Liver (tissue), 9 donors: ENCODE results near the gene TUBB1. TPM values are rescaled to one million over a fixed set of nuclear protein-coding genes. Genes with fewer than 3 reads are reported as not detected.

Experiments used
- DNase-seq: peaks from one replicate; pipeline ENCODE4 v3.0.0-alpha.2; 2017; ENCODE audit warnings: low spot score
- H3K27ac ChIP-seq, 2 donors: one replicate each; pipeline ENCODE4 v1.7.0; 2013; ENCODE audit warnings: inconsistent platforms in 2 of 2, low read length in 2 of 2, control low read depth in 1 of 2, low read depth in 1 of 2, mild to moderate bottlenecking in 1 of 2
- H3K27me3 ChIP-seq, 4 donors: one replicate each; pipeline versions ENCODE4 v1.6.1 to v1.7.0; 2013; ENCODE audit warnings: low read length in 3 of 4, inconsistent platforms in 1 of 4, mild to moderate bottlenecking in 1 of 4, moderate library complexity in 1 of 4; ENCODE audit not compliant: control insufficient read depth in 4 of 4, insufficient read depth in 4 of 4
- H3K36me3 ChIP-seq, 4 donors: one replicate each; pipeline versions ENCODE4 v1.6.1 to v1.7.0; 2013; ENCODE audit warnings: low read length in 3 of 4, mild to moderate bottlenecking in 3 of 4, low read depth in 1 of 4, moderate library complexity in 1 of 4; ENCODE audit not compliant: control insufficient read depth in 4 of 4, insufficient read depth in 3 of 4
- H3K4me1 ChIP-seq, 4 donors: one replicate each; pipeline versions ENCODE4 v1.6.1 to v1.7.0; 2013; ENCODE audit warnings: low read length in 3 of 4, mild to moderate bottlenecking in 3 of 4, moderate library complexity in 1 of 4; ENCODE audit not compliant: control insufficient read depth in 4 of 4, insufficient read depth in 4 of 4
- H3K4me3 ChIP-seq, 3 donors: one replicate each; pipeline versions ENCODE4 v1.6.1 to v1.7.0; 2013; ENCODE audit warnings: low read length in 3 of 3, control low read depth in 1 of 3, low read depth in 1 of 3, mild to moderate bottlenecking in 1 of 3
- H3K9ac ChIP-seq, 2 donors: one replicate each; pipeline ENCODE4 v1.7.0; 2013; ENCODE audit warnings: low read length in 2 of 2, mild to moderate bottlenecking in 2 of 2, moderate library complexity in 2 of 2, control low read depth in 1 of 2, low read depth in 1 of 2
- H3K9me3 ChIP-seq, 4 donors: one replicate each; pipeline versions ENCODE4 v1.6.1 to v1.7.0; 2013; ENCODE audit warnings: low read length in 3 of 4; ENCODE audit not compliant: control insufficient read depth in 4 of 4
- ATF3 ChIP-seq: IDR thresholded peaks from 2 replicates; pipeline ENCODE4 v1.6.1; 2016; ENCODE audit warnings: antibody characterized with exemption
- CTCF ChIP-seq: fragments of 150-350 bp; IDR thresholded peaks from 2 replicates; pipeline ENCODE4 v1.5.1; 2017; ENCODE audit warnings: improper control_type of control experiment, low read depth, low read length; ENCODE audit not compliant: missing input control
- EGR1 ChIP-seq, 2 donors: IDR thresholded peaks; 2 replicates each; pipeline ENCODE4 v1.6.1; 2016 to 2018; ENCODE audit warnings: antibody characterized with exemption in 2 of 2, low read depth in 2 of 2
- FOXA1 ChIP-seq: IDR thresholded peaks from 2 replicates; pipeline ENCODE4 v1.6.1; 2016; ENCODE audit warnings: antibody characterized with exemption
- FOXA2 ChIP-seq: IDR thresholded peaks from 2 replicates; pipeline ENCODE4 v1.6.1; 2016; ENCODE audit warnings: antibody characterized with exemption
- GABPA ChIP-seq, 2 donors: IDR thresholded peaks in 1 of 2; conservative IDR thresholded peaks in 1 of 2; 2 replicates each; pipeline ENCODE4 v1.6.1; 2016; ENCODE audit warnings: antibody characterized with exemption in 2 of 2, mild to moderate bottlenecking in 1 of 2, moderate library complexity in 1 of 2
- HNF4A ChIP-seq, 2 donors: conservative IDR thresholded peaks; 2 replicates each; pipeline ENCODE4 v1.6.1; 2016; ENCODE audit warnings: antibody characterized with exemption in 2 of 2, mild to moderate bottlenecking in 2 of 2
- HNF4G ChIP-seq: IDR thresholded peaks from 2 replicates; pipeline ENCODE4 v1.6.1; 2016; ENCODE audit warnings: antibody characterized with exemption
- JUND ChIP-seq, 2 donors: IDR thresholded peaks; 2 replicates each; pipeline ENCODE4 v1.6.1; 2016; ENCODE audit warnings: antibody characterized with exemption in 2 of 2
- MAX ChIP-seq: IDR thresholded peaks from 2 replicates; pipeline ENCODE4 v1.6.1; 2016; ENCODE audit warnings: antibody characterized with exemption
- NR2F2 ChIP-seq: IDR thresholded peaks from 2 replicates; pipeline ENCODE4 v1.6.1; 2016; ENCODE audit warnings: antibody characterized with exemption
- RAD21 ChIP-seq, 2 donors: IDR thresholded peaks; 2 replicates each; pipeline ENCODE4 v1.6.1; 2016; ENCODE audit warnings: antibody characterized with exemption in 2 of 2, mild to moderate bottlenecking in 2 of 2
- REST ChIP-seq: IDR thresholded peaks from 2 replicates; pipeline ENCODE4 v1.6.1; 2016; ENCODE audit warnings: antibody characterized with exemption, mild to moderate bottlenecking
- RXRA ChIP-seq, 2 donors: IDR thresholded peaks; 2 replicates each; pipeline ENCODE4 v1.6.1; 2017 to 2018; ENCODE audit warnings: antibody characterized with exemption in 2 of 2, mild to moderate bottlenecking in 1 of 2
- SP1 ChIP-seq: IDR thresholded peaks from 2 replicates; pipeline ENCODE4 v1.6.1; 2018; ENCODE audit warnings: antibody characterized with exemption, mild to moderate bottlenecking
- TAF1 ChIP-seq: conservative IDR thresholded peaks from 2 replicates; pipeline ENCODE4 v1.6.1; 2016; ENCODE audit warnings: antibody characterized with exemption, mild to moderate bottlenecking
- YY1 ChIP-seq: IDR thresholded peaks from 2 replicates; pipeline ENCODE4 v1.6.1; 2016; ENCODE audit warnings: antibody characterized with exemption, mild to moderate bottlenecking
- ZBTB33 ChIP-seq: IDR thresholded peaks from 2 replicates; pipeline ENCODE4 v1.6.1; 2016; ENCODE audit warnings: antibody characterized with exemption
- WGBS: extraction: QIAGEN DNeasy Blood & Tissue Kit; methylation state at CpG from one replicate; pipeline ENCODE4 v1.1.7; 2013; 5-methylcytosine and 5-hydroxymethylcytosine counted together
- polyA plus RNA-seq, 2 donors: library from polyadenylated mRNA; stranded (reverse) in 1 of 2; unstranded in 1 of 2; fragments of 200-250 nt in 1 of 2; fragments of >200 nt in 1 of 2; fragmentation: Nextera tagmentation in 1 of 2; extraction: Ambion mirVana in 1 of 2; gene quantifications; one replicate each; pipeline versions ENCODE4 v1.2.1 to v1.2.3, GENCODE V29; 2013 to 2015
- total RNA-seq, 2 donors: library from RNA; depleted of rRNA; stranded (reverse); fragments of >200 nt; gene quantifications; one replicate each; pipeline ENCODE4 v1.2.3, GENCODE V29; 2014
- donor health status: healthy.
- donor health status: healthy.
- donor health status: healthy.
- donor health status: healthy.
- donor health status: healthy.

TUBB1 gene
- total and polyA plus RNA-seq, 4 donors: 0.17 to 59.5 (median 0.24) TPM

GRCh38 chr20:58998656-58999055 lies 20.6 kb upstream of the TUBB1 start (continued):
- TF ChIP-seq REST (no peak), SP1 (no peak)

GRCh38 chr20:59000326-59000725 lies 18.9 kb upstream of the TUBB1 start:
- 63% methylated on average over 3 of the region's 3 CpGs for WGBS
- no peak for TF ChIP-seq GABPA (IDR thresholded peaks at IDR 0.05 in 1 of 2, conservative IDR thresholded peaks at IDR 0.05 in 1 of 2)
- no peak for TF ChIP-seq CTCF
- no peak for TF ChIP-seq SP1
- TF ChIP-seq YY1: no peak
- no peak for TF ChIP-seq RAD21 (IDR thresholded peaks at IDR 0.05)
- no peak for TF ChIP-seq EGR1 (IDR thresholded peaks at IDR 0.05; ENCODE audit: low read depth in 2 of 2)
- TF ChIP-seq TAF1: no peak
- TF ChIP-seq NR2F2: no peak
- no peak for TF ChIP-seq MAX
- TF ChIP-seq ATF3: no peak
- no peak for TF ChIP-seq JUND (IDR thresholded peaks at IDR 0.05)
- TF ChIP-seq HNF4G: no peak
- no peak for TF ChIP-seq FOXA2
- no peak for TF ChIP-seq HNF4A (conservative IDR thresholded peaks at IDR 0.05)
- TF ChIP-seq RXRA (IDR thresholded peaks at IDR 0.05): no peak
- no peak for TF ChIP-seq REST
- no peak for TF ChIP-seq ZBTB33
- TF ChIP-seq FOXA1: no peak
- Histone ChIP-seq H3K9me3 (no peaks in the 10 kb centered on the region), H3K27me3 (no peaks in the 10 kb centered on the region), H3K4me1 (peaks cover 13 to 39% (median 28%) of the 10 kb centered on the region in 4 donors), H3K9ac (no peak overlapping the region), H3K36me3 (peaks cover 19 to 38% (median 27%) of the 10 kb centered on the region in 4 donors), H3K4me3 (no peak overlapping the region), H3K27ac (no peak overlapping the region)
- DNase-seq: no peak
